GM18909 (cell line): ENCODE results near the gene CERS5.
"Not testable (repeated sequence)": the region's sequence is repeated elsewhere in the genome, so short reads cannot be mapped to it uniquely, and the experiment has no call there.

Source experiments
- ATAC-seq: cut with Tn5 transposase; IDR thresholded peaks from one replicate; pipeline ENCODE4 v1.9.1; 2021; ENCODE audit warnings: mild to moderate bottlenecking; ENCODE audit not compliant: unreplicated experiment, poor library complexity

Gene CERS5

GRCh38 chr12:50187084-50187900 is 20.1 kb upstream of the CERS5 start:
- no peak for ATAC-seq

- no peak for ATAC-seq
Observed at GRCh38 chr12:50186681-50187080, 19.5 kb upstream of the CERS5 start.

GRCh38 chr12:50185970-50186663 is 18.9 kb upstream of the CERS5 start:
- no peak for ATAC-seq

- ATAC-seq, result no peak
Observed at GRCh38 chr12:50185301-50185895, 18.2 kb upstream of the CERS5 start.

GRCh38 chr12:50184261-50184660 is 17.1 kb upstream of the CERS5 start:
- no peak for ATAC-seq

GRCh38 chr12:50182461-50182860 is 15.3 kb upstream of the CERS5 start:
- no peak for ATAC-seq

GRCh38 chr12:50181691-50182090 is 14.5 kb upstream of the CERS5 start:
- no peak for ATAC-seq

- no peak for ATAC-seq
Observed at GRCh38 chr12:50175716-50176026, 8.5 kb upstream of the CERS5 start.

GRCh38 chr12:50174971-50175715 is 8.0 kb upstream of the CERS5 start:
- ATAC-seq, result no peak

- ATAC-seq, result no peak
Observed at GRCh38 chr12:50166799-50167048, 445 bp downstream of the CERS5 start.

GRCh38 chr12:50164963-50165362 is 2.2 kb downstream of the CERS5 start:
- no peak for ATAC-seq

GRCh38 chr12:50162230-50162629 is 4.9 kb downstream of the CERS5 start:
- no peak for ATAC-seq

GRCh38 chr12:50160643-50161042 is 6.5 kb downstream of the CERS5 start:
- no peak for ATAC-seq

- no peak for ATAC-seq
Observed at GRCh38 chr12:50157259-50157658, 9.9 kb downstream of the CERS5 start.

- no peak for ATAC-seq
Observed at GRCh38 chr12:50156641-50157040, 10.5 kb downstream of the CERS5 start.

GRCh38 chr12:50154947-50155346 is 12.2 kb downstream of the CERS5 start:
- ATAC-seq, result not testable (repeated sequence)

GRCh38 chr12:50151047-50151687 is 16.0 kb downstream of the CERS5 start:
- ATAC-seq, result no peak

- ATAC-seq, result no peak
Observed at GRCh38 chr12:50149311-50149710, 17.9 kb downstream of the CERS5 start.

GRCh38 chr12:50148011-50148410 is 19.2 kb downstream of the CERS5 start:
- not testable (repeated sequence) for ATAC-seq

- no peak for ATAC-seq
Observed at GRCh38 chr12:50147281-50147680, 19.9 kb downstream of the CERS5 start.

- ATAC-seq, result no peak
Observed at GRCh38 chr12:50145439-50145838, 21.7 kb downstream of the CERS5 start.
